Measurements from ENCODE around the gene TLE4. TPM values are rescaled to one million over a fixed set of nuclear protein-coding genes. Genes with fewer than 3 reads are reported as not detected.
"Not testable (repeated sequence)": the region's sequence is repeated elsewhere in the genome, so short reads cannot be mapped to it uniquely, and the experiment has no call there.

TLE4 gene
- total RNA-seq, 2 experiments from 2014 or later, result 30.1 to 35.3 TPM

GRCh38 chr9:79652598-79652997 lies 80.8 kb downstream of the TLE4 start:
- Mint-ChIP-seq H3K27ac (no peak overlapping the region), H3K27me3 (no peaks in the 10 kb centered on the region), H3K9me3 (no peaks in the 10 kb centered on the region), H3K36me3 (peaks cover 35% of the 10 kb centered on the region), H3K4me3 (no peak overlapping the region), H3K4me1 (peaks cover 16% of the 10 kb centered on the region)
- no peak for DNase-seq

DNA sequence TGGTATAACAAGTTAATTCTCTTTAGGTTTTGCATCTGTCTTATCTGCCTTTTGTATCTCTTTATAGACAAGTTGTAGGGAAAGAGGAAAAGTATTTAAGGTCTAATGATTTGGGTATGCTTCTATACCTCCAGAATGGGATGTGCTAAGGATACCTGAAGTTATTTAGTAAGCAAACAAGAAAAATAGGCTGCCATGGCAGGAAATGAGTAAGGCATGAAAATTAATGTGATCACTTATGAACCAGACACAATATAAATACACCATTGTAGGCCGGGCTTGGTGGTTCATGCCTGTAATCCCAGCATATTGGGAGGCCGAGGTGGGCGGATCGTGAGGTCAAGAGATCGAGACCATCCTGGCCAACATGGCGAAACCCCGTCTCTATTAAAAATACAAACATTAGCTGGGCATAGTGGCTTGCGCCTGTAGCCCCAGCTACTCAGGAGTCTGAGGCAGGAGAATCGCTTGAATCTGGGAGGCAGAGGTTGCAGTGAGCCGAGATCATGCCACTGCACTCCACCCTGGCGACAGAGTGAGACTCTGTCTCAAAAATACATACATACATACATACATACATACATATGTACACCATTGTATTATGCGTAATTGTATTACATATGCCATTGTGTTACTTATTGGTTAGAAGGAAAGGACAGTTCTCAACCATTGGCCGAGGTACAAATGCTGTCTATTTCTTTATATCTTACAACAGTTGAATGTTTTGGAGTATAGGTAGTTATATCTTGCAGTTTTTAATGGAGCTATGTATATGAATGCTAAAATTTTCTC lies 83.0 kb downstream of the TLE4 start:
- H3K9me3 Mint-ChIP-seq, DNase-seq, H3K27ac Mint-ChIP-seq, H3K27me3 Mint-ChIP-seq, H3K4me3 Mint-ChIP-seq: not testable (repeated sequence)
- peaks cover 37% of the 10 kb centered on the region for H3K36me3 Mint-ChIP-seq
- peaks cover 28% of the 10 kb centered on the region for H3K4me1 Mint-ChIP-seq

DNA sequence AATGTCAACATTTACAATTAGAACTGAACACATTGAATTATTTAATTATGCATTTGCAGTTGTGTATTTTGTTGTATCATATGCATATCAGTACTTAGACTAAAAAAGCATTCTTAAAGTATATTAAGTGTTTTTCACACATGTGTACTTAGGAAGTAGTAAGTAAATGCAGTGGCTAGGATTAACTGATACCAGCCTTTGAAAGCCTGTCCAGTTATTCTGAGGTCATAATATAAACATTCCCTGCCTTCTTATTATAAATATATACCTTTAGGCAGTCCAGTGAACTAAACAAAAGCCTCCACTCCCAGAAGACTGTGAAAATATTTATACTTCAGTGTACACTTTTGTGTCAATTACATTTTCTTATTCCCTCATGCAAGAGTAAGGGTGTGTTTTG lies 83.8 kb downstream of the TLE4 start:
- Mint-ChIP-seq H3K4me3 (no peak overlapping the region), H3K27me3 (no peaks in the 10 kb centered on the region), H3K9me3 (no peaks in the 10 kb centered on the region), H3K36me3 (peaks cover 37% of the 10 kb centered on the region), H3K4me1 (peaks cover 25% of the 10 kb centered on the region), H3K27ac (no peak overlapping the region)
- DNase-seq, result no peak

DNA sequence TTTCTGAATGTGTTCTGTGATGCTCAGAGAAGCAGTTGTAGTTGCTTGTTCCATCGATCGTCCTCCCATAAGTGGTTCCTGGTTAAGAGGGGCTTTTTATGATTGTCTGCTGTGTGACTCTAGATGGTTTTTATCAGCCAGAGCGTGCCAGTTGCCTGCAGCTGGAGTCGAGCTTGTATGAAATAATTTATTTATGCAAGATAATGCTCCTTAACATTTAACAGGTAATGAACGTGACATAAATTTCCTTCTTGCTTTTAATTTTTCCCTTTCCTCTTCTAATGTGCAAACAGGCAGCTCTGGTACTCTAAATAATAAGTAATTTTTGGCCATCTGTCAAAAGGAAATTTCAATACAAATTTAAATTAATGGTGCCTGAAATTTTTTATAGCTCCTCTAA lies 84.4 kb downstream of the TLE4 start:
- Mint-ChIP-seq H3K4me1 (peaks cover 25% of the 10 kb centered on the region), H3K27me3 (no peaks in the 10 kb centered on the region), H3K9me3 (no peaks in the 10 kb centered on the region), H3K36me3 (peaks cover 38% of the 10 kb centered on the region), H3K27ac (no peak overlapping the region), H3K4me3 (no peak overlapping the region)
- no peak for DNase-seq

GRCh38 chr9:79657891-79658290 lies 86.1 kb downstream of the TLE4 start:
- Mint-ChIP-seq H3K4me3 (no peak overlapping the region), H3K27ac (no peak overlapping the region), H3K4me1 (peaks cover 39% of the 10 kb centered on the region), H3K36me3 (peaks cover 36% of the 10 kb centered on the region), H3K27me3 (no peaks in the 10 kb centered on the region), H3K9me3 (no peaks in the 10 kb centered on the region)
- DNase-seq, result no peak

- DNase-seq, result peak; percentile 30
- Mint-ChIP-seq H3K4me3 (no peak overlapping the region), H3K9me3 (no peaks in the 10 kb centered on the region), H3K27ac (no peak overlapping the region), H3K4me1 (peaks cover 39% of the 10 kb centered on the region), H3K27me3 (no peaks in the 10 kb centered on the region), H3K36me3 (peaks cover 35% of the 10 kb centered on the region)
Observed at GRCh38 chr9:79658926-79659325, 87.2 kb downstream of the TLE4 start.

DNA sequence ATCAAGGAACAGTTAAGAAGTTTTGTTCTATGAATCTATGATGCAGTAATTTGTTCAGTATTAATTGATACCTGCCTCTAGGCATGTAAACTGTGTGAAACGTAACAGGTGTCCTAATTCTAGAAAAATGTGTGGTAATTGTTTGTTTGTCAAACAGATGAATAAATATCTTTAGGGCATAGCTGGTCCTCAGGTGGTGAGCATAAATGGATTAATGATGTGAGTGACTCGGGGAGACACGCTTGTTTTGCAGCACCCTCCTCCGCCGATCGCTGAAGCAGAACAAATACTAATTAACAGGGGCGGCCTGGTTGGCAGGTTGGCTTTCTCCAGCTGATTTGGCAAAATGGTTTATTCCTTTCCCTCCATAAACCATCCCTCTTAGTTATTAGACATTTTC lies 88.8 kb downstream of the TLE4 start:
- Mint-ChIP-seq H3K36me3 (peaks cover 28% of the 10 kb centered on the region), H3K4me3 (no peak overlapping the region), H3K27ac (no peak overlapping the region), H3K4me1 (peaks cover 46% of the 10 kb centered on the region), H3K27me3 (no peaks in the 10 kb centered on the region), H3K9me3 (no peaks in the 10 kb centered on the region)
- no peak for DNase-seq

DNA sequence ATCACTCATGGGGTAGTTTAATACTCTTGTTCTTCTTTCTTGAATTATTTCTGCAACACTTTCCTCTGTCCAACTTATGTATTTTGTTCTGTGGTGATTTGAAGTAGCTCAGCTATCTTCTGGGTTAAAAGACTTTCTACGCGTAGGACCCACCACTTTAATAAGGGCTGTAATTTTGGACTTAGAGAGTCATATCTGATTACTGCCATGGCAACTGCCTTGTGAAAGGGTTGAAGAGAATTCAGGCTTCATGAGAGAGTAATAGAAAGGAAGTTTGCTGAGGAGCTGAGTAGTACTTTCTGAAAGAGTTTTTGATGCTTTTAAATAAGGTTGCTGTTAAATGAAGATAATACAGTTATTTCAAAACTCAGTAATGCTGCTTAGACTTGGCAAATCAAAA lies 89.5 kb downstream of the TLE4 start:
- DNase-seq, result no peak
- Mint-ChIP-seq H3K4me3 (no peak overlapping the region), H3K36me3 (peaks cover 26% of the 10 kb centered on the region), H3K27me3 (no peaks in the 10 kb centered on the region), H3K4me1 (peaks cover 49% of the 10 kb centered on the region), H3K27ac (no peak overlapping the region), H3K9me3 (no peaks in the 10 kb centered on the region)

- peaks cover 46% of the 10 kb centered on the region for H3K4me1 Mint-ChIP-seq
- peaks cover 20% of the 10 kb centered on the region for H3K36me3 Mint-ChIP-seq
- H3K27ac Mint-ChIP-seq, result no peak overlapping the region
- no peaks in the 10 kb centered on the region for H3K27me3 Mint-ChIP-seq
- no peak for DNase-seq
- H3K4me3 Mint-ChIP-seq, result no peak overlapping the region
- no peaks in the 10 kb centered on the region for H3K9me3 Mint-ChIP-seq
Observed at GRCh38 chr9:79661886-79662536, 90.2 kb downstream of the TLE4 start.

DNA sequence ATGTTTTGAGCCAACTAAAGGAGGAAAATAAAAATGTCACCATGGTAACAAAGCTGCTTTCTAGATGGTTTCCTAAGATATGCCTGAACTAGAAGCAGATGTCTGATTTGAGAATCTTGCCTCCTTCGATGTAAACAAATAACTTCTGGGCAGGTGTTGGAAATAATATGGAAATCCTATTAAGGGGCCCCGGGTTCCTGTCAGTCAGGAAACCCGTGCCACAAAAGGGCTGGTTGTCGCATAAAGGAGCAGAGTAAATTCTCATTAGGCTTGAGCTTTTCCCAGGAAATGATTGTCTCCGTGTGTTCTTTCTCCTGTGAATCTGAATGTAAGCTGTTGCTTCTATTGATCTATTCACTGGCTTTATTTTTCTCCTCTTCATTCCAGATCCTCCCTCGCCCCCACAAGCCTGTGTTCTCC lies 90.8 kb downstream of the TLE4 start:
- Mint-ChIP-seq H3K4me1 (peaks cover 43% of the 10 kb centered on the region), H3K4me3 (no peak overlapping the region), H3K27me3 (no peaks in the 10 kb centered on the region), H3K36me3 (peaks cover 14% of the 10 kb centered on the region), H3K9me3 (no peaks in the 10 kb centered on the region), H3K27ac (no peak overlapping the region)
- DNase-seq, result no peak

DNA sequence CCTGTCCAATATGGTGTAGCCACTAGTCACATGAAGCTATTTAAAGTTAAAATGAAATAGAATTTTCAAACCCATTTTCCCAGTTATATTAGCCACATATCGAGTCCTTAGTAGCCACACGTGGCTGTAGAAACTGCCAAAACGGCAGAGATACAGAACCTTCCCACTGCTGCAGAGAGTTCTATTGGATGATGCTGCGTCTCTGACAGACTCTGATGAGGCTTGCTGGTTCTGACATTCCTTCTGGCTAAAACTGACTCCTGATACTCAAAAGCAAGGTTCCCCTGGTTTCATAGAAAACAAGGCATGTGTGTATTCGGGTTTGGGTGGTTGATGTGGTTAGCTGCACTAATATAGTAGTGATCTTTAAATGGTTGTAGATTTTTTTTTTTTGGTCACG lies 91.5 kb downstream of the TLE4 start:
- Mint-ChIP-seq H3K9me3 (no peaks in the 10 kb centered on the region), H3K27me3 (no peaks in the 10 kb centered on the region), H3K4me1 (peaks cover 42% of the 10 kb centered on the region), H3K27ac (no peak overlapping the region), H3K4me3 (no peak overlapping the region), H3K36me3 (peaks cover 14% of the 10 kb centered on the region)
- DNase-seq, result no peak

GRCh38 chr9:79663878-79664277 lies 92.1 kb downstream of the TLE4 start:
- no peaks in the 10 kb centered on the region for H3K9me3 Mint-ChIP-seq
- H3K27ac Mint-ChIP-seq, result no peak overlapping the region
- no peak overlapping the region for H3K4me3 Mint-ChIP-seq
- H3K4me1 Mint-ChIP-seq, result peaks cover 37% of the 10 kb centered on the region
- H3K36me3 Mint-ChIP-seq, result peaks cover 14% of the 10 kb centered on the region
- H3K27me3 Mint-ChIP-seq, result no peaks in the 10 kb centered on the region
- no peak for DNase-seq

DNA sequence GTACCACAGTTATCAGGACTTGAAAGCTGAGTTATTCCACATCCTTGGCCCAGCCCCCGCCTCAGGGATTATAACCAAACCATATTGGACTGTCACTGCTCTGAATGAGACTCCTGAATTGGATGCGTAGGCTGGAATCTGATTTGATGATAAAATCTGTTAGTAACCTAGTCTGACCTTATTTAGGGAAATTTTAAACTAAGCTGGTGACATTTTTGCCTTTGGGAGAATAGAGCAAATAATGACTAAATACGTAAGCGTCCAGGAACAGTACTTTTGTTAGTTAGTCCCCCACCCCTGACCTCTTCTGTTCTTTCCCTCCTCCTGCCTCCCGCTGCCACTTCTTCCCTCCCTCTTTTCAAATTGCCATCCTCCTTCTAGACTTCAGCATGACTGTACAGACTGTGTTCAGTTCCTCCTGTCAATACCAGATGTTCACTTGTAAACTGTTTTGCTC lies 92.6 kb downstream of the TLE4 start:
- peak overlapping the region; percentile 40 for H3K27ac Mint-ChIP-seq
- no peak for DNase-seq
- no peak overlapping the region for H3K4me3 Mint-ChIP-seq
- H3K9me3 Mint-ChIP-seq, result no peaks in the 10 kb centered on the region
- H3K27me3 Mint-ChIP-seq, result no peaks in the 10 kb centered on the region
- peaks cover 32% of the 10 kb centered on the region for H3K4me1 Mint-ChIP-seq
- H3K36me3 Mint-ChIP-seq, result peaks cover 17% of the 10 kb centered on the region

DNA sequence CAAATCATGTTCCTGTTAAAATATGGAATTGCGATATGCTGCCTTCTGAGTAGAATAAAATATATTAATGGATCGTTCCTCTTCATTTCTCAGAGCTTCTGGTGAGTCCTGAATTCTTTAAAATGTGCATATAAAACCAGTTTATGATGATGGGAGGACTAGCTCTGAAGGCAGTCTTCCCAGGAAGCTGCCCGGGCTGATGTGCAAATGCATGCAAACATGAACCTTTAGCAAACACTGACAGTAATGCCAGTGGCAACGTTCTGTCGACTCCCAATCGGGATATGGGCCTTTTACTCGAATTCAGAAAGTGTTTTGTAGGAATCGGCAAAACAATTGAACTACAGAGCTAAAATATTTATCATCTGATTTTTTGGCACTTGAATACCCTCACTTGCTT lies 93.6 kb downstream of the TLE4 start:
- H3K4me3 Mint-ChIP-seq, result no peak overlapping the region
- DNase-seq, result no peak
- peaks cover 32% of the 10 kb centered on the region for H3K4me1 Mint-ChIP-seq
- H3K27me3 Mint-ChIP-seq, result no peaks in the 10 kb centered on the region
- no peak overlapping the region for H3K27ac Mint-ChIP-seq
- H3K36me3 Mint-ChIP-seq, result peaks cover 20% of the 10 kb centered on the region
- no peaks in the 10 kb centered on the region for H3K9me3 Mint-ChIP-seq

DNA sequence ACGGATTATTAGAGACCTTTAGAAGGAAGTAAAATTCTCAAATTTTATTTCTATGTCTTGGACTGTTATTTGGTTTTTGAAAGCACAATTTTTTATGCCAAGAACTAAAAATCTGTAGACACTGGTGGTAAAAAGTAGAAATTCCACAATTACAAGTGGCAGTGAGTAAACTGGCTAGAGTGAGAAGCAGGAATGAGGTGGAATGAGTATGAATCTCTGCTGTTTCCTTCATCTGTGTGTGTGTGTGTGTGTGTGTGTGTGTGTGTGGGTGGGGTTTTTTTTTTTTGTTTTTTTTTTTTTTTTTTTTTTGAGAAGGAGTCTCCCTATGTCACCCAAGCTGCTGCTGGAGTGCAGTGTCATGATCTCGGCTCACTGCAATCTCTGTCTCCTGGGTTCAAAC lies 94.2 kb downstream of the TLE4 start:
- no peak overlapping the region for H3K4me3 Mint-ChIP-seq
- peaks cover 38% of the 10 kb centered on the region for H3K4me1 Mint-ChIP-seq
- no peaks in the 10 kb centered on the region for H3K27me3 Mint-ChIP-seq
- H3K27ac Mint-ChIP-seq, result no peak overlapping the region
- no peaks in the 10 kb centered on the region for H3K9me3 Mint-ChIP-seq
- DNase-seq, result no peak
- H3K36me3 Mint-ChIP-seq, result peaks cover 26% of the 10 kb centered on the region

DNA sequence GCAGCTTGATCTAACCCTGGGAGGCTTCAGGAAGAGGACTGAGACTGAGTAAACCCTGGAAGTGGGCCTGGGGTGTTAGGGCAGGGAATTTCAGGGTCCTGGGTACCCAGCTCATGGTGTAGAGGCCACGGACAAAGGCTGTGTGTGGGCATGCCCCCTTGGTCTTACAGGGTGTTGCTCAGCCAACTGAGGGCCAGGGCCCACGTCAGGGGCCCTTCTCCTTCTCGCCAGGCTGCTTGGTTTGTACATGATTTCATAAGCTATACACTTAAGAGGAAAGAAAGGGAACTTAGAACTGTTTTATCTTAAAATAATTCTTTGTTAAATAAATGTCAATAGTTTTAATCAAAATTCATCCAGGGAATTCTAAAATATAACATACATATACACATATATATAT lies 95.4 kb downstream of the TLE4 start:
- H3K36me3 Mint-ChIP-seq, result peaks cover 30% of the 10 kb centered on the region
- H3K27me3 Mint-ChIP-seq, result no peaks in the 10 kb centered on the region
- DNase-seq, result no peak
- H3K4me3 Mint-ChIP-seq, result no peak overlapping the region
- H3K9me3 Mint-ChIP-seq, result no peaks in the 10 kb centered on the region
- H3K27ac Mint-ChIP-seq, result no peak overlapping the region
- H3K4me1 Mint-ChIP-seq, result peaks cover 39% of the 10 kb centered on the region
